GM18517 (cell line): ENCODE results near the gene KRT80.
"Not testable (repeated sequence)": the region's sequence is repeated elsewhere in the genome, so short reads cannot be mapped to it uniquely, and the experiment has no call there.

Experiments used
- ATAC-seq: cut with Tn5 transposase; IDR thresholded peaks from one replicate; pipeline ENCODE4 v1.9.1; 2021; ENCODE audit warnings: mild to moderate bottlenecking, moderate library complexity; ENCODE audit not compliant: unreplicated experiment

The KRT80 gene

DNA sequence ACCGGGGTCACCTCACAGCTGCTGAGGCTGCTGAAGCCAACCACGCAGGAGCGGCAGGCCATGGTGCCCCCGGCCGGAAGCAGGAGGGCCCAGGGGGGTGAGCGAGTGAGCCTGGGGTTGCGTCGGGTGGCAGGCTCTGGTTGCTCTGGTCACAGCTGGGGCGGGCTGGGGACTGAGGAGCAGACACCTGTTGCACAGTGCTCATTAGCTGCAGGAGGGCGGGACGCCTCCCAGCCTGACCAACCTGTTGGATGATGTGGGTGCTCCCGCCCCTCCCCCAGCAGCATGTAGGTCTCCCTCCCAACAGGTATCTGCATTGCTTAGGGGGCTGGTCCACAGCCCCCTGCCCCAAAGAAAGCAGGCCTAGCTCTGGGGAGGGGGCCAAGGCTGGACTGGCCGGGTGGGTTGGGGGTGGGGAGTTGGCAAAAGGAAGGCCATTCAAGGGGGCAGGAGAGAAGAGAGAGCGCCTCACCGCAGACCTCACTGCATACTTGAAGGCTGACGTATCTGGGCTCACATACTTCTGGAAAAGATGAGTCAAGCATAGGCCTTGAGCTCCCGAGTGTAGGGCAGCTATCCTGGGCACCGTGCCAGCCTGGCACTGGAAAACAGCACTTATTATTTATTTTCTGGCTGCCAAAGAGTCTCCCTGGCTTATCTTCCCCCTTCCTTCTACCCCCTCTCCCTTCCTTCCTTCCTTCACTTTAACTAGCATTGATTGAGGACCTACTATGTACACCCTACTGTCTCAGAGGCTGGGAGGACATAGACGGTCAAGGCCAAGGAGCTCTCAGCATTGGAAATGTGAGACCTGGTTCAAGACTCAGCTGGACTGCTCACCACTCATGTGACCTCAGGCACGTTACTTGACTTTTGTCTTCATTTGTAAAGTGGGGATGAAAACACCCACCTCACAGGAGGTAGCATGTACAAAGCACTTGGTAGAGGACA is at the start of gene KRT80:
KRT80 (minus strand) TSS at position 174 of the 951 bp plus-strand sequence; CDS start at position 62, 112 bp downstream.
- no peak for ATAC-seq

DNA sequence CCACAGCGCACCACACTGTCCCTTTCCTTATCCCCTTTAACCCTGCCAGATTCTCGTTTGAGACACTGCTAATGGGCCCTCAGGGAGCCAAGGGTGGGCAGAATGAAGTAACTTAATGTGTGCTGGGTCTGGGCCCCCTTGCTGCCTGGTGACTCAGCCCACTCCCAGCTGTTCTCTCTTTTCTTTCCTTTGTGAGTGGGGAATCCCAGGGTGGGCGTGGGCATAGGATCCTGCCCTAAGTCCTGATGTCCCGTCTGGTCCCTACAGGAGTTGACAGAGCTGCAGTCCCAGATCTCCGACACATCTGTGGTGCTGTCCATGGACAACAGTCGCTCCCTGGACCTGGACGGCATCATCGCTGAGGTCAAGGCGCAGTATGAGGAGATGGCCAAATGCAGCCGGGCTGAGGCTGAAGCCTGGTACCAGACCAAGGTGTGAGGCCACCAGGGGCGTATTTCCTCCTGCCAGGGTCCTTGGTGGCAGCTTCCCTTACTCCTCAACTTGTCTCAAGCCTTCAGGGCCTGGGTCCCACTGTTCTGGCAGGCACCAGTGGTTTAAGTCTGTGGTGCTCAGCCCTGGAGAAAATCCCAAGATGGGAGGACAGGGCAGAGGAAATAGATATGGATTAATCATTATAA is 49.5 kb upstream of the KRT80 start:
- no peak for ATAC-seq

DNA sequence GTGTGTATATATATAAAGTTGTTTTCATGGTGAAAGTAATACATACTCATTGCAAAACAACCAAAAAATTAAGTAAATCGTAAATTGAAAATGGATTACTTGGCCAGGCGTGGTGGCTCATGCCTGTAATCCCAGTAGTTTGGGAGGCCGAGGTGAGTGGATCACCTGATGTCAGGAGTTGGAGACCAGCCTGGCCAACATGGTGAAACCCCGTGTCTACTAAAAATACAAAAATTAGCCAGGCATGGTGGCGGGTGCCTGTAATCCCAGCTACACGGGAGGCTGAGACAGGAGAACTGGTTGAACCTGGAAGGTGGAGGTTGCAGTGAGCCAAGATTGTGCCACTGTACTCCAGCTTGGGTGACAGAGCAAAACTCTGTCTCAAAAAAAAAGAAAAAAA is 48.4 kb upstream of the KRT80 start:
- not testable (repeated sequence) for ATAC-seq

DNA sequence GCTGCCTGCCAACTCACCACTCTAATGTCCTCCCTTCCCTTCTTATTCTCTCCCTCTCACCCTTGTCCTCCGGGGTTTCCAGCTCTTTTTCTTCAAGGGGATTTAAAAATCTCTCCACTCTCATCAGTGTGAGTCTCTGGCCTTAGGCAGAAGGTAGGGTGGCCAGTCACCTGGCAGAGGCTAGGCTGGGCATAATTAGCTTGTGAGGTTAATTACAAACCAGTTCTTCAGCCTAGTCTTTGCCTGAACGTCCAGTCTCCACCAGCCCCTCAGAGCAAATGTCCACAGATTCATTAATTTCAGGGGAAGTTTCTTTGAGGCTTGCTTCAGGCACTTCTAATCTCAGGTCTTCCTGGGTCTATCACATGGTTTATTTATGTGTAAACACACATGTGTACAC is 48.0 kb upstream of the KRT80 start:
- ATAC-seq = no peak

DNA sequence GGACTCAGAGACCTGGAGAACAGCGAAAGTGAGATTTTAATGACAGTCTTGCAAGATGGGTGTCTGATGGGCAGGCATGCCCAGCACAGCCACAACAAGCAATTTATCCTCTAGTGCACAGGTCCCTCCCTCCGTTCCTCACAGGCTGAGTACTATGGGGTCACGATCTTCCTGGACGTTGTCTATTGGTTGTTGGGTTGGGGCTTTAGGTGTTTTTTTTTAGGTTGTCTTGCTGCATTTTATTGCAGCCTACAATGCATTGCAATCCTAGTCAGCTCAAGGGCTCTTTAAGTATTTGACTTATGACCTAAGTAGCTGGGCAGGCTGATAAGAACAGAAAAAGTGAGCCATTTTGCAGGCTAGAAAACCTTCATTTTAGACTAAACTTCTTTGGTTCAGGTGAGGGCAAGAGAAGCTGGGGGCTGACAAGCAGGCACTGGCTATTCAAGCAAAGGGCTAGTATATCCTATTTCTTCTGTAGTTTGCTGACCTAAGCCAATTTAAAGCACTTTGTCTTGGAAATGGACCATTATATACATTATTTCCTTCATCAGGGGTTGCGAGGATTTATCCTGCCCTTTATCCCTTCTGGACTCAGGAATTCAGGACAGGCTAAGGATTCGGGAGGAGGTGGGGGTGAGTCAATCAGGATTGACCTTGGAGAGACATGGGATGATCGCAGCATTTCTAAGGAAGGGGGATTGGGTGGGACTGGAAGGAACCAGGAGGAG is 47.3 kb upstream of the KRT80 start:
- ATAC-seq = no peak

- ATAC-seq = no peak
Observed at GRCh38 chr12:52238207-52238840, 46.5 kb upstream of the KRT80 start.

GRCh38 chr12:52236386-52237050 is 44.7 kb upstream of the KRT80 start:
- ATAC-seq = no peak

- no peak for ATAC-seq
Observed at GRCh38 chr12:52235822-52236361, 44.1 kb upstream of the KRT80 start.

GRCh38 chr12:52235001-52235764 is 43.4 kb upstream of the KRT80 start:
- ATAC-seq = no peak

DNA sequence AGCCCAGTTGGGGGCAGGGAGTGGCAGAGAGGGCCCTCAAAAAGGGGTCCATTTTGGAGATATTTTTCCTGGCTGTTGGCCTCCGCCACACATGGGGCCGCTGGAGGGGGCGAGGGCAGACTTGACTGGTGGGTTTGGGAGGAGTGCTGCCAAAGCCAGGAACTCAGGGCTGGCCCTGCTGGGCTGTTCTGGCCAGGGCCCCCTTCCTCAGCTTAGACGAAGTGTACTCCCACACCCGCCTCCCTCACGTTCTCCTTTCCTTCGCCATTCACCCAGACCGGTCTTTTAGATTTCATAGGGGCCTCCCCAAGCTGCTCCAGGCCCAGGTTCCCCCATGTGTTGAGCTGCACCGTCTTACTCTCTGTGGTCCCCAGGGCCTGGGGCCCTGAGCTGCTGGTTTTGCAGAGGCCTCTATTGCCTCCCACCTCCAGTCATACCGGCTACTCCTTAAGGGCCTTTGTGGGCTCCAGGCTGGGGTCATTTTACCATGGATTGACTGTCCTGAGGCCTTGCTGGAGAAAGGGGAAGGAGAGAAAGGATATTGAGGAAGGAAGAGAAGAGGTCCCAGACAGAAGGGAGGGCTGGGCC is 42.5 kb upstream of the KRT80 start:
- ATAC-seq = no peak

- no peak for ATAC-seq
Observed at GRCh38 chr12:52233462-52234207, 41.8 kb upstream of the KRT80 start.

GRCh38 chr12:52232674-52233461 is 41.1 kb upstream of the KRT80 start, which contains the start of gene KRT7:
TSS of gene KRT7 (plus strand) at chr12:52233243. CDS start at chr12:52233297, 54 bp downstream.
- no peak for ATAC-seq

- ATAC-seq = no peak
Observed at GRCh38 chr12:52232203-52232673, 40.4 kb upstream of the KRT80 start.

DNA sequence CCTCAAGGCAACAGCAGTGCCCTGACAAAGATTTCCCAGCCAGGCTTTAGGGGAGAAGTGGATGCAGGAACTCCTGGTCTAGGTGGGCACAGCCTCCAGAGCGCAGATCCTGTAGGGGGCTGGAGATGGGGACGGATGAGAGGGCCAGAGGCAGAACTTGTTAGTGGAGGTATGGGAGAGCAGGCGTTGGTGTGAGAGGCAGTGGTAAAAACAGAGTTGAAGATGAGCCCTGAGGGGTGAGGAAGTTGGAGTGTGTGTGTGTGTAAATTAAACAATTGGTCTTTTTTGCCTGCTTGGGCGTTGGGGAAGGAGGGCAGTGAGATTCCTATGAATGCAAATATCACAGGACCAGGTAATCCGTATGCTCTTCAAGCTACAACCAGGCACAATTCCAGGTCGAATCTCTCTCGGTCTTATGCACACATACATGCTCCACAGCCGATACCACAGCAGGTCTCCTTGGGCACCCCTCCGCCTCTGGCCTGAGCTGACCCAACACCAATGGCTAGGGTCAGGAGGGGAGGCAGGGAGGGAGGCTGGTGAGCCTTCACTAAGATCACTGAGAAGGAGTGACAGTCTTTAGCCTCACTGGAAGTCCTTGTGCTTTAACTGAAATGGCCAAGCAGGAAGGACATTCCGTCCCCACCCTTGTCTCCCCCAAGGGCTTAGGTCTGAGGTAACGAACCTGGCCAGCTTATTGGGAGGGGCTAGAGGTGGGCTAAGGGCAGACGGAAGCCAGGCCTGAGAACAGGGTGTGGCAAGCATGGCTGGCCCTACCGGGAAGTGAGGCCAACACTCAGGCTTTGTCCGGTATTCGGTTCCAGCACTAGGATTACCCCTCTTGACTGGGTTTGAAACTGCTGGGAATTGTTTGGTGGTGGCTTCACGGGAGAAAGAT is 39.7 kb upstream of the KRT80 start:
- ATAC-seq = no peak

DNA sequence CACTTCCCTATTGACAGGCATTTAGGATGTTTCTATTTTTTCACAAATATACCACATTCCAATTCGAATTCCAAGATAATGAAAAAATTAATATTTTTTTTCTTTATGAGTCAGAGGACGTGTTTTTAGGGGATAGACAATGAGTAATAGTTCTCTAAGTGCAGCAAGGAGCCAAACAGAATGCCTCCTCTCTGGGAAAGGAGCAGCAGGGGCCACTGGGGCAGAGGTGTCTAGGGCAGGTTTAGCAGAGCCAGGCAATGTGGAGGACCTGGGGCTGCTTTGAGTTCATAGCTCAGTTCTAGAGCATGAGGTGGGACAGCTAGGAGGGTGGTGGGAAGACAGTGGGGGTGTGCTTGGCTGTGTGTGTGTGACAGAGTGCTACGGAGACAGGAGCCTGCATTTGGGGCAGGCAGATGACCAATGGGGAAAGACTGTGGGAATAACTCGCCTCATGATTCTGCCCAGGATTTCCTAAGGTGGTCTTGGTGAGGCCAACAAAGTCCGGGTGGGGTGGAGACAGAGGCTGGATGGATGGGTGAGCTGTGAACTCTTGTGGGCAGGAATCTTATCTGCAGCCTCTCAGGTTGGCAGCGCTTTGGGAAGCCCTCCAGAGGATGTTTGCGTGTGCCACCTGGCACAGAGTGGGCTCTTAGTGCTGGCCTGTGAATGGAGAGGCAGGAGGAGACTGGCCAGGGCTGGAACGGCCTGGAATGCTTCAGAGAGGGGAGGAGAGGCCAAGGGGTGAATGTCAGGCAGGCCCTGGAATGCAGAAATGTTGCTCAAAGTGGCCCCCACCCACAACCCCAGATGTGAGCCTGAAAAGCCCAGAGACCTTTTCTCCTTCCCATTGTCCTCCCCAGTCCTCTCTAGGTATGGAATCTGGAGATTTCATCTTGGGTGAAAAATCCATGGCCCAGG is 38.8 kb upstream of the KRT80 start:
- no peak for ATAC-seq
